NCI-H2107 treated with DMSO at 0.1 percent for 48 hours (cell line): Measurements from ENCODE around the gene EXOSC5.
"Not testable (repeated sequence)": the region's sequence is repeated elsewhere in the genome, so short reads cannot be mapped to it uniquely, and the experiment has no call there.

Experiments
- DNase-seq: peaks from one replicate; lab custom pipeline; 2025; ENCODE audit not compliant: unreplicated experiment; lab: John Stamatoyannopoulos, UW

EXOSC5 gene

DNA sequence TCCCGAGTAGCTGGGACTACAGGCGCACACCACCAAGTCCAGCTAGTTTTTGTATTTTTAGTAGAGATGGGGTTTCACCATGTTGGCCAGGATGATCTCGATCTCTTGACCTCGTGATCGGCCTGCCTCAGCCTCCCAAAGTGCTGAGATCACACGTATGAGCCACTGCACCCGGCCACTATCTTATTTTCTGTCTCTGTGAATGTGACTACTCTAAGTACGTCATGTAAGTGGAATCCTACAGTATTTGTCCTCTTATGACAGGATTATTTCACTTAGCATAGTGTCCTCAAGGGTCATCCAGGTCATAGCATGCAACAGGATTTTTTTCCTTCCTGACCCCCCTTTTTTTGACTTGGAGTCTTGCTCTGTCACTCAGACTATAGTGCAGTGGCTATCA, 25.6 kb downstream of the EXOSC5 start:
- DNase-seq = no peak

DNA sequence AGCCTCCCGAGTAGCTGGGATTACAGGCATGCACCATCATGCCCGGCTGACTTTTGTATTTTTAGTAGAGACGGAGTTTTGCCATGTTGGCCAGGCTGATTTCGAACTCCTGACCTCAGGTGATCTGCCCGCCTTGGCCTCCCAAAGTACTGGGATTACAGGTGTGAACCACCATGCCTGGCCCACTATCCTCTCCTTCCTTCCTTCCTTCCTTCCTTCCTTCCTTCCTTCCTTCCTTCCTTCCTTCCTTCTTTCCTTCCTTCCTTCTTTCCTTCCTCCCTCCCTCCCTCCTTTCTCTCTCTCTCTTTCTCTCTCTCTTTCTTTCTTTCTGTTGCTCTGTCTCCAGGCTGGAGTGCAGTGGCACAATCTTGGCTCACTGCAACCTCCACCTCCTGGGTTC, 26.0 kb downstream of the EXOSC5 start:
- not testable (repeated sequence) for DNase-seq

DNA sequence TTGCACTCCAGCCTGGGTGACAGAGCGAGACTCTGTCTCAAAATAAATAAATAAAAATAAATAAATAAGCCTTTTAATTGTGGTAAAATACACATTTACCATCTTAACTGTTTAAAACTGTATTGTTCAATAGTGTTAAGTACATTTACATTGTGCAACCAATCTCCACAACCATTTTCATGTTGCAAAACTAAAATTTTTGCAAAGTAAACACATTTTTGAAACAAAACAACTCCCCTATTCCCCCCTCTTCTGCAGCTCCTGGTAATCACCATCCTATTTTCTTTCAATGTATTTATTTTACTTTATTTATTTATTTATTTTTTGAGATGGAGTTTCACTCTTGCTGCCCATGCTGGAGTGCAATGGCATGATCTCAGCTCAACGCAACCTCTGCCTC, 27.4 kb downstream of the EXOSC5 start:
- DNase-seq = no peak

DNA sequence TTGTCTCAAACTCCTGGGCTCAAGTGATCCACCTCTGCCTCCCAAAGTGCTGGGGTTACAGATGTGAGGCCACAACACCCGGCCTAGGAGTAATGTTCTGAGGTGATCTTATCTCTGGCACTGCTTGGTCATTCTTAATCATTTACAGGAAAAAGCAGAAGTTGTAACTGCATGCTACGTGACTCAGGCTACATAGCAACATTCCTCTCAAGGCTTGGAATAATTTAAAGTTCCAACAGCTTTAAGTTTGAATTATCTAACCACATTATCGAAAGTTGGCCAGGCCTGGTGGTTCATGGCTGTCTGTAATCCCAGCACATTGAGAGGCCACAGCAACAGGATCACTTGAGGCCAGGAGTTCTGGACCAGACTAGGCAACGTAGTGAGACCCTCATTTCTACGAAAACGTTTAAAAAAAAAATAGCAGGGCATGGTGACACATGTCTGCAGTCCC, 29.3 kb downstream of the EXOSC5 start:
- no peak for DNase-seq

DNA sequence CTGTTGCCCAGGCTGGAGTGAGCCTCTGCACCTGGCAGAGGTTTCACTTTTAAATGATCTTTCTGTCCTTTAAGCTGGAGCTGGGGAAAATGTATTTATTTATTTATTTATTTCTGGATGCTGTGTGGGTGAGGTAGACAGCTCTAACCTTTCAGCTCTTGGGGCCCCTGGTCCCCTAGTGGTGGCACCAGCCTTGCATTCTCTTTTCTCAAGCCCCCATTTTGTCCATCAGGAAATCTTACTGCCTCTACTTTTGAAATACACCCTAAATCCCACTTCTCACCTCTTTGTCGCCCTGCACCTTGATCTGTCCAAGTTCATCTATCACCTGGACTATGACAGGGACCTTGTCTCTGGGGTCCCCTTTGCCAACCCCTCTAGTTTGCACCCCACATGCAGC, 31.1 kb downstream of the EXOSC5 start:
- no peak for DNase-seq

DNA sequence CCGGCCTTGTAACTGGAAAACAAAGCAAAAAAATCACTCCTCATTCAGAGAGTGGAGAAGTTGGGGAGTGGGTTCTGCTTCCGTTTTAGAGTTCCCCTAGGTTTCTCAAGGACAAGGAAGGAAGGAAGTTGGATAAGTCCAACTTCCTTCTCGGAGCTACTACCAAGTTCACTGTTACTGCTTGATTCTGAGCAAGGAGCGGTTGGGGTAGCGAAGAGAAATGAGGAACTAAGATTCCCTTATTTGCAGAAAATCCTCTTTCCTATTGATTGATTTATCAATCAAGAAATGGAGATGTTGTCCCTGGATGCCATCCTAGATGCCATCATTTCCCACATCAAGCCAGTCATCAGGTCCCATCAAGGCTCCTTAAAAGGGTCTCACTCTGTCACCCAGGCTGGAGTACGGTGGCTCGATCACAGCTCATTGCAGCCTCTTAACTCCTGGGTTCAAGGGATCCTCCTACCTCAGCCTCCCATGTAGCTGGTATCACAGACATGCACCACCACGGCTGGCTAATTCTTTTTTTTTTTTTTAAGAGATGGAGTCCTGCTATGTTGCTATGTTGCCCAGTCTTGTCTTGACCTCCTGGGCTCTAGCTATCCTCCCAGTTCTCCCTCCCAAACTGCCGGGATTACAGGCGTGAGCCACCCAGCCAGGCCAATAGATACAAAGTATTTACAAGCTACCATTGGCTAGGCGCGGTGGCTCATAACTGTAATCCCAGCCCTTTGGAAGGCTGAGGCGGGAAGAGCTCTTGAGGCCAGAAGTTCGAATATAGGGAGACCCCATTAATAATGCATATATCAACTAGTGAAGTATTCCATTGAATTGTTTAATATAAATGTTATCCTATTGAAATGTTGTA, 32.4 kb downstream of the EXOSC5 start:
- DNase-seq = no peak

DNA sequence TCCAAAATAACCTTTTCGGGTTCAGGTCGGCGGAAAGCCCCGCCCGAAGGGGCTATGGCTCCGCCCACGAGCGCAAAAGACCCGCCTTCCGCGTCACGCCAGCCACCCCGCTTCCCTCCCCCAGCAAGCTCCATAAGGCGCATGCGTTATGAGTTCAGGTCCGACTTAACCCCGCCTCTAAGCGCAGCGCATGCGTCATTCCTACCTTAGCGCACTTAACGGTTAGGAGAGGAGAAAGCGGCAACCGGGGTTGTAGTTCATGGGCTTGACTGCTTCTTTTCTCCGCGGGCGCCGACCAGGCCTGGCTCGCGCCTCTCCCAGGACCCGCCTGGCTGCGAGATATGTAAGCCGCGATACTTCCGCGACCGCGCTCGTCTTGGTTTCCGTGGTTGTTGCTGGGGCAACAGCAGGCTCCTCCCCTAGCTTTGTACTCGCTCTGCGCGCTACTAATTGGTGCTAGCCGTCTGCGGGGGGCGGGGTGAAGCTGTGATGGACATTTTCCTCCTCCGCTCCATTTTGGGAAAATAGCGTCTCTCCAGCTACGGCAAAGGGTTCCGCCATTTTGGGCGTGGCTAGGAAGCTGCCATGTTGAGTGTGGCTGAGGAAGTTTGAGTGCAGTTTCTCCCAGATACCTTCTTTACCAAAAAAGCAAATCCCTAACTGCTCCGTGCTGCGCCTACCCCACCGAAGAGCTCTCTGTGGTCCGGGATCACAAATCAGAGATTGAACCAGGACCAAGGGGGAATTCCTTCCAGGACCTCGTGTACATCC, 33.2 kb downstream of the EXOSC5 start, which contains the start of gene B9D2:
Gene B9D2 (minus strand): TSS at position 397 of the 771 bp plus-strand sequence. CDS start 630 bp downstream, outside the sequence.
- DNase-seq = peak; percentile 97

DNA sequence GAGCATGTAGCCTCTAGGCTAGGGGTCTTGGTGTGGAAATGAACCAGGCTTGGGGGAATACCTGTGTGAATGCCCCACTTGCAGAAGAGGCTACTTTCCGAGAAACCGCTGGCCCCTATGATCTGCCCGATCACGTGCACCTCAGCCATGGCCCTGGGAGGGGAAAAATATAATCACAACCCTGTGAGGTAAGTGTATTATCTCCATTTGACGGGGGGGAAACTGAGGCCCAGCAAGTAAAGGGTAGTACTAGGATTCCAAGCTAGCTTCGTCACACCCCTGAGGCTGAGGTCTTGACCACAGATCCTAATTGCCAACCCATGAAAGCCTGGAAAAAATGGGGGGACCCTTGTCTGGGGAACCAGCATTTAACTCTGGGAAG, 33.8 kb downstream of the EXOSC5 start:
- no peak for DNase-seq

DNA sequence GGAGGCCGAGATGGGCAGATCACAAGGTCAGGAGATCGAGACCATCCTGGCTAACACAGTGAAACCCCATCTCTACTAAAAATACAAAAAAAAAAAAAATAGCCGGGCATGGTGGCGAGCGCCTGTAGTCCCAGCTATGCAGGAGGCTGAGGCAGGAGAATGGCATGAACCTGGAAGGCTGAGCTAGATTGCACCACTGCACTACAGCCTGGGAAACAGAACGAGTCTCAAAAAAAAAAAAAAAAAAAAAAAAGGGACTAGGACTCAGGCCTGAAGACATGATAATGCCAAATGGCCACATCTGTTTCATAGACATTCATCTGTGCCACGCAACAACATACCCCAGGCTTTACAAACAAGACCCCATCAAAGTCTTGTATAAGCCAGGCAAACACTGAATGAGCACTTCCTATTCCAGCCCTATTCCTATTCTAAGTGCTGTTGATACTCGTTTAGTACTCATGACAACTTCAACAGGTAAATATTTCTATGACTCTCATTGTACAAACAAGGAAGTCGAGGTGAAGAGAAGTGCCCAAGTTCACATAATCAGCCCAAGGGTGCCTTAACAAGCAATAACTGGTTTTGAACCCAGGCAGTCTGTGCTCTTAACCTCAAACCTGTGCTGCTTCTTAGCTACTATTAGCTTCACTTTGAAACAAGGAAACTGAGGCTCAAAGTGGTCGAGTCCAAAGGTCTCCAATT, 34.9 kb downstream of the EXOSC5 start:
- no peak for DNase-seq

DNA sequence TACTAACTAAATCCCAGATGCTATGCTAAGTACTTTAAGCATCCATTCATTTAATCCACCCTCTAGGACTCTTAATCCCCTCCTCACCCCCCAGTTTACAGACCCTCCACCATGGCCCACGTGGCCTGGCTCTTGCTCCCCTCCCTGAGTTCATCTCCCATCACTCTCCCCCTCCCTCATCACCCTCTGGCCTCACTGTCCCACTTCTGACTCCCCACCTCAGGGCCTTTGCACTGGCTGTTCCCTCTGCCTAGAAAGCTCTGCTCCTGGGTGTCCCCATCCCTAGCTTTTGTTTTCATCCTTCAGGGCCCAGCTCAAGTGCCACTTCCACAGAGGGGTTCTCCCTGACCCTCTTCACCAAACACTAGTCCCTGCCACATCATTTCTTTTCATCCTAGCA, 37.4 kb downstream of the EXOSC5 start:
- no peak for DNase-seq

DNA sequence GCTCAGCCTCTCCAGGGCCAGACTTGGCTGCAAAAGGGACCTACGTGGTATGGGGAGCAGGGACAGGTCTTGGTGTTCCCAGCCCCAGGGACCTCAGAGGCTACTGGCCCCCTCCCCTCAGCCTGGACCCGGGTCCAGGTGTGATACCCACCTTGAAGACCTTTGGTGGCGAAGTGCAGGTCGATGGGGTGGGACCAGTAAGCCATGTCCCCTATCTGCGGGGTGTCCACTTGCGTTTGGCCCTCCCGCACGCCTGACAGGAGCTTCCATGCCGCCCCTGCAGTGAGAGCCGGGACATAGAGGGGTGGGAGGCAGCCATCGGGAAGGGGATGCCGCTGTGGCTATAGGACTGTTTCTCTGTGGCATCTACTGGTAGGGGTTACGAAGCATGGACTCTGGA, 39.4 kb downstream of the EXOSC5 start:
- DNase-seq = no peak

DNA sequence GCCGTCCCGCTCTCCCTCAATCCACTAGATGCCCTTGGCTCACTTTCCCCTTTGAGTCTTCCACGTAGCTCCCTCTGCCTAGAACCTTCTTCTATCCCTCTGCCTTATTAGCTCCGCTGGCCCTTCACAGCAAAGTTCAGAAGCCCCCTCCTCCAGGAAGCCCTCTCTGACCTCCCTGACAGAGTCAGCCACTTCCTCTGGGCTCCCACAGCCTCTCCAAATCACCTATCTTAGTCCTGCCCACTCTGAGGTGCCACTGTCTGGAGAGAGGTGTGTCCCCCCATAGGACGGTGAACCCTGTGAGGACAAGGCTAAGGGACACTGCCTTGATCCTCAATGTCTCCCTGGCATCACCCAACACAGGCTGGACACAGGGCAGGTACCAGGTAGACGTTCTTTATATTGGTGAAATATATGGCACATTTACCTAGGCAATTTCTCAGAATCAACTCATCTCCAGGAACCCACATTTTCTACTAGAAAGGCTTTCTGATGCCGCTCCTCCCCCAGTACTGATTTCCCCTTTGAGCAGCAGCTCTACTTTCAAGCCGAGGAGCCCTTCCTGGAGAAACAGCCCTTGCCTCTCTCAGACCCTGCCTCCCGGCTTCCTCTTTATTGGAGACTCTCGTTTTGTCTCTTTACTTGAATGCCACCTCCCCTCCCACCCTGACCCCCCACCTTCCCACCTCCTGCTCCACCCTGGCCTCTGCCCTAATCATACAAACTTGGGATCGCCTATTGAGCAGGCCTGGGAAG, 40.0 kb downstream of the EXOSC5 start:
- no peak for DNase-seq

DNA sequence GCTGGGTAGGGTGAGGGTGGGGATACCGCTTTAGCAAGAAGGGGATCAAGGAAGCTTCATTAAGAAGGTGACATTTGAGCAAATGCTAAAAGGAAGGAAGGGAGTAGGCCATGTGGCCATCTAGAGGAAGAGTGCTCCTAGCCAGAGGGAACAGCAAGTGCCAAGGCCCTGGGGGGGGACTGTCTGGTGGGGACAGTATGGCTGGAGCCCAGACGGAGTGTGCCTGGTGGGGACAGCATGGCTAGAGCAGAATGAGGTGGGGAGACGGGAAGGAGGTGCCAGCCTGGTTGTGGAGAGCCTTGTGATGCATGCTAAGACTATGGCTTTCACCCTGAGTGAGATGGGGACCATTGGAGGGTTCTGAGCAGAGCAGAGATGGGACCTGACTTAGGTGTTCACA, 41.4 kb downstream of the EXOSC5 start:
- DNase-seq = no peak

DNA sequence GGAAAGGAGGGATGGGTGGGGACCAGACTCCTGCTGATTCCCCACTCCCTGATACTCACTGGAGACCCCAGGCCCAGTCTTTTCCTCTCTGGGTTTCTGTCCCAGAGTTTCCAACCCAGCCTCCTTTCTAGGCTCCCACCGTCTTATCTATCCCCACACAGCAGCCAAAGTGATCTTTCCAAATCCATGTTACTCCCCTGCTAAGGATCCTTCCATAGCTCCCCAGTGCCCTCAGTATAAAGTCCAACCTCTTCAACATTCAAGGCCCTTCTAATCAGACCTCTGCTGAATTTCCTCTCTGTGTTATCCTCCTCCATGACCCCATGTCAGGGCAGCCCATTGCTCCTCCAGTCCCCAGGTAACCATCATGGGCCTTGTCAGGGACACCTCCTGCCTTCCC, 42.1 kb downstream of the EXOSC5 start:
- no peak for DNase-seq

DNA sequence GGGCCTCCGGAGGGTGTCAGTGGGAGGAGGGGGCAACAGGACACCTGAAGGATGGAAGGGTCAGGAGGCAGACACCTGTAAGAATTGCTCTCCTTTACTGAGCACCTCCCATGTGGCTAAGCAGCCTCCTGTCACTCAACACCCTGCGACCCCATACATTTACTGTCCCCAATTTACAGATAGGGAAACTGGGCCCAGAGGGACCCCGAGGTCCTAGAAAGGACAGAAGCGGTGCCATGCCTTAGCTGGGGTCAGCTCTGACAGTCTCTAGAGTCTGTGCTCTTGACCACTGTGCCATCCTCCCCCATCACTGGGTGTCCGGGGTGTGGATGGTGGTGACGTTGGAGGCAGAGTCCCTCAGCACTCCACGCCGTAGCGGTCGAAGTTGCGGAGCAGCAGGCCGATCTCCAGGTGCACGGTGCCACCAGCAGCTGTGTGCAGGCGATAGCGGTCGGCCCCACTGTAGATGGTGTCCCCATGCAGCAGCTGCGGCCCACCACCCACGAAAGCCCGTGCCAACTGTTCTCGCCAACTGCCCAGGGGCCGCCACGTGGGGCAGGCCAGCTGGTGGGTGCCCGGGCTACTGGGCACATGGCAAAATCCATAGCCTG, 42.7 kb downstream of the EXOSC5 start:
- no peak for DNase-seq

DNA sequence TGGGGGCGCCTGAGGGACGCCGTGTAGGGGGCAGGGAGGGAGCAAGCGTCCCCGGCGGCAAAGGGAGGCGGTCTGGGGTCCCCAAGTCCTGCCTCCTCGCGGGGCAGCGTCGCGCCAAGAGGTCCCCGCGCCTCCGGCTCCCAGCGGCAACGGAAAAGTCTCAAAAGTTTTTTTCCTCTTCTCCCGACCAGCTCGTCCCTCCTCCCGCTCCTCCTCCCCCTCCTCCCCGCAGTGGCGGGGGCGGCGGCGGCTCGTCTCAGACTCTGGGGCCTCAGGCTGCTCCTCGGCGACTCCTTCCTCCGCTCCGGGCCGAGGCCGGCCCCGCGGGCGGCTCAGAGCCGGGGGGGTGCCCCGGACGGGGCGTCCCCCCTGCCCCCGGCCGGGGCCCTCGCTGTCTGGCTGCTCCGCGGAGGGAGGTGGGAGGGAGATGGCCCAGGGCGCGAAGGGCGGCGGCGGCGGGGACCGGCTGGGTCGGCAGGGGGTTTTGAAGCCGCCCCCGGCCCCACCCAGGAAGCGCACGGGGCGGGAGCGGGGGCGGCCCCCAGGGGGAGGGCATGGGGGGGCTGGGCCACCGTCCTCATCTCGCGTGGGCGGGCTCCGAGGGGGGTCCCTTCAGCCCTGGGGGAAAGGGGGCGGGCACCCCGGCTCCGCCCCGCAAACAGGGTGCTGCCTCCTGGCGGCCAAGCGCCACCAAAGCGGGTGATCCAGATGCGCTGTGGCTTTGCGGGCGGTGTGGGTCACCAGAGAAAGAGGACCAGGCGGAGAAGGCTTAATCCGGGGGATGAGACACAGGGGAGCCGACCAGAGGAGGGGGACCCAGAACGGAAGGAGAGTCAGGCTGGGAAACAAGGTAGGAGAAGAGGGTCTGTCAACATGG, 43.5 kb downstream of the EXOSC5 start, which contains the start of gene TGFB1:
Gene TGFB1 (minus strand): TSS at position 457 of the 877 bp plus-strand sequence. CDS start 878 bp downstream, outside the sequence.
- no peak for DNase-seq

DNA sequence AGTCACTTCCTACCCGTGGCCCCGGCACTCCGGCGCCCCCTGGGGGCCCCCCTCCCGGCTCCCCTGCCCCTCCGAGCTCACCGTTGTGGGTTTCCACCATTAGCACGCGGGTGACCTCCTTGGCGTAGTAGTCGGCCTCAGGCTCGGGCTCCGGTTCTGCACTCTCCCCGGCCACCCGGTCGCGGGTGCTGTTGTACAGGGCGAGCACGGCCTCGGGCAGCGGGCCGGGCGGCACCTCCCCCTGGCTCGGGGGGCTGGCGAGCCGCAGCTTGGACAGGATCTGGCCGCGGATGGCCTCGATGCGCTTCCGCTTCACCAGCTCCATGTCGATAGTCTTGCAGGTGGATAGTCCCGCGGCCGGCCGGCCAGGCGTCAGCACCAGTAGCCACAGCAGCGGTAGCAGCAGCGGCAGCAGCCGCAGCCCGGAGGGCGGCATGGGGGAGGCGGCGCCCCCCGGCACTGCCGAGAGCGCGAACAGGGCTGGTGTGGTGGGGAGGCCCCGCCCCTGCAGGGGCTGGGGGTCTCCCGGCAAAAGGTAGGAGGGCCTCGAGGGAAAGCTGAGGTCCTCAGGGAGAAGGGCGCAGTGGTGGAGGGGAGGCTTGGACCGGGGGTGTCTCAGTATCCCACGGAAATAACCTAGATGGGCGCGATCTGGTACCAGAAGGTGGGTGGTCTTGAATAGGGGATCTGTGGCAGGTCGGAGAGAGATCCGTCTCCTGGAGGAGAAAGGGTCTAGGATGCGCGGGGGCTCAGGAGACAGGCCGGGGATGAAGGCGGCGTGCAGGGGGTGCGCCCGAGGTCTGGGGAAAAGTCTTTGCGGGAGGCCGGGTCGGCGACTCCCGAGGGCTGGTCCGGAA, 44.3 kb downstream of the EXOSC5 start:
- no peak for DNase-seq

DNA sequence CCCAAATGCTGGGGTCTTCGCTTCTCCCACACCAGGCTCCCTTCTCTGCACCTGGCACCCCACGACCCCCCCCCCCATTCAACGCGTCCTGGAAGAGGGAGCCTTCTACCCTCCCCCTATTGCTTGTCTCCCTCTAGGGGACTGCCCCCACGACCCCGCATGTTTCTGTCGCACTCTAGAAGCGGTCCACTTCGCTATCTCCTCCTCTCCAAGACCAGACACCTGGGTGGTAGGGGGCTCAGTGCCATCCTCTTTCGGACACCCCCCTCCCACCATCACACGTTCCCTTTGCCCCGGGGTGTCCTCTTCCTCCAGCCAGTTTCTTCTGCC, 44.9 kb downstream of the EXOSC5 start:
- DNase-seq = no peak
